ENCODE results near the gene SETD6. TPM values are rescaled to one million over a fixed set of nuclear protein-coding genes. Genes with fewer than 3 reads are reported as not detected.
A peak's percentile ranks its signal among the peaks of the same experiment; 100 is the strongest.
"Not testable (repeated sequence)": the region's sequence is repeated elsewhere in the genome, so short reads cannot be mapped to it uniquely, and the experiment has no call there.

Gene SETD6
- total and polyA plus RNA-seq, 4 donors, result 4.9 to 19.3 (median 13.7) TPM

GRCh38 chr16:58490065-58490464 lies 25.3 kb upstream of the SETD6 start:
- DNase-seq (peak in 1 of 2 donors; percentile 20), ATAC-seq (ENCODE audit: low FRiP score) (no peak)
- Histone ChIP-seq H3K4me1 (ENCODE audit: control insufficient read depth in 1 of 2, insufficient read depth in 2 of 2, low read length in 2 of 2) (no peaks in the 10 kb centered on the region), H3K27ac (ENCODE audit: low read depth in 1 of 2, low read length in 2 of 2) (no peak overlapping the region), H3K36me3 (ENCODE audit: control insufficient read depth in 1 of 2, insufficient read depth in 2 of 2, low read length in 1 of 2) (no peaks in the 10 kb centered on the region), H3K9me3 (ENCODE audit: control insufficient read depth, low read length) (no peaks in the 10 kb centered on the region), H3K27me3 (ENCODE audit: control insufficient read depth in 1 of 2, insufficient read depth in 2 of 2, low read length in 1 of 2) (no peaks in the 10 kb centered on the region), H3K4me3 (ENCODE audit: low read length in 2 of 2) (no peak overlapping the region)
- 95 to 96% methylated on average over 4 of the region's 4 CpGs for WGBS, 2 donors
- intact Hi-C loops (cut with DNase I), result loop anchor here in 1 of 2 donors (10.0 kb wide), 1 partner anchor 465 kb away; the partner anchor contains the start of gene MMP15

- peak; percentile 24 to 44 for DNase-seq
- not testable (repeated sequence) for ATAC-seq (ENCODE audit: low FRiP score); H3K4me1 ChIP-seq (ENCODE audit: control insufficient read depth in 1 of 2, insufficient read depth in 2 of 2, low read length in 2 of 2); H3K36me3 ChIP-seq (ENCODE audit: control insufficient read depth in 1 of 2, insufficient read depth in 2 of 2, low read length in 1 of 2); H3K4me3 ChIP-seq (ENCODE audit: low read length in 2 of 2); H3K27ac ChIP-seq (ENCODE audit: low read depth in 1 of 2, low read length in 2 of 2); H3K9me3 ChIP-seq (ENCODE audit: control insufficient read depth, low read length); H3K27me3 ChIP-seq (ENCODE audit: control insufficient read depth in 1 of 2, insufficient read depth in 2 of 2, low read length in 1 of 2)
- intact Hi-C loops (cut with DNase I), result loop anchor here in 1 of 2 donors (10.0 kb wide), 1 partner anchor 466 kb away; the partner anchor contains the start of gene MMP15
- 91 to 93% methylated on average over 8 of the region's 8 CpGs for WGBS, 2 donors
Observed at GRCh38 chr16:58490539-58490938, 24.8 kb upstream of the SETD6 start.

GRCh38 chr16:58492066-58492465 lies 23.3 kb upstream of the SETD6 start:
- Histone ChIP-seq H3K36me3 (ENCODE audit: control insufficient read depth in 1 of 2, insufficient read depth in 2 of 2, low read length in 1 of 2) (no peaks in the 10 kb centered on the region), H3K4me1 (ENCODE audit: control insufficient read depth in 1 of 2, insufficient read depth in 2 of 2, low read length in 2 of 2) (no peaks in the 10 kb centered on the region), H3K9me3 (ENCODE audit: control insufficient read depth, low read length) (no peaks in the 10 kb centered on the region), H3K4me3 (ENCODE audit: low read length in 2 of 2) (no peak overlapping the region), H3K27me3 (ENCODE audit: control insufficient read depth in 1 of 2, insufficient read depth in 2 of 2, low read length in 1 of 2) (no peaks in the 10 kb centered on the region), H3K27ac (ENCODE audit: low read depth in 1 of 2, low read length in 2 of 2) (no peak overlapping the region)
- ATAC-seq (ENCODE audit: low FRiP score) (no peak), DNase-seq (peak; percentile 29 to 41)
- intact Hi-C loops (cut with DNase I), result loop anchor here in 1 of 2 donors (10.0 kb wide), 1 partner anchor 467 kb away; the partner anchor contains the start of gene MMP15
- 68 to 72% methylated on average over 4 of the region's 4 CpGs for WGBS, 2 donors

- ATAC-seq (ENCODE audit: low FRiP score), result no peak
- 69 to 74% methylated on average over 5 of the region's 5 CpGs for WGBS, 2 donors
- H3K27me3 ChIP-seq (ENCODE audit: control insufficient read depth in 1 of 2, insufficient read depth in 2 of 2, low read length in 1 of 2), result no peaks in the 10 kb centered on the region
- no peaks in the 10 kb centered on the region for H3K4me1 ChIP-seq (ENCODE audit: control insufficient read depth in 1 of 2, insufficient read depth in 2 of 2, low read length in 2 of 2)
- peak; percentile 29 to 34 for DNase-seq
- H3K4me3 ChIP-seq (ENCODE audit: low read length in 2 of 2), result no peak overlapping the region
- H3K27ac ChIP-seq (ENCODE audit: low read depth in 1 of 2, low read length in 2 of 2), result no peak overlapping the region
- intact Hi-C loops (cut with DNase I), result loop anchor here in 1 of 2 donors (10.0 kb wide), 1 partner anchor 468 kb away; the partner anchor contains the start of gene MMP15
- no peaks in the 10 kb centered on the region for H3K9me3 ChIP-seq (ENCODE audit: control insufficient read depth, low read length)
- no peaks in the 10 kb centered on the region for H3K36me3 ChIP-seq (ENCODE audit: control insufficient read depth in 1 of 2, insufficient read depth in 2 of 2, low read length in 1 of 2)
Observed at GRCh38 chr16:58492735-58493134, 22.6 kb upstream of the SETD6 start.

- H3K9me3 ChIP-seq (ENCODE audit: control insufficient read depth, low read length), result no peaks in the 10 kb centered on the region
- no peaks in the 10 kb centered on the region for H3K4me1 ChIP-seq (ENCODE audit: control insufficient read depth in 1 of 2, insufficient read depth in 2 of 2, low read length in 2 of 2)
- no peak overlapping the region for H3K27ac ChIP-seq (ENCODE audit: low read depth in 1 of 2, low read length in 2 of 2)
- H3K27me3 ChIP-seq (ENCODE audit: control insufficient read depth in 1 of 2, insufficient read depth in 2 of 2, low read length in 1 of 2), result no peaks in the 10 kb centered on the region
- WGBS, 2 donors, result 82 to 84% methylated on average over 20 of the region's 20 CpGs
- DNase-seq, result peak; percentile 29 to 36
- intact Hi-C loops (cut with DNase I), result loop anchor here in 1 of 2 donors (10.0 kb wide), 1 partner anchor 469 kb away; the partner anchor contains the start of gene MMP15
- no peak overlapping the region for H3K4me3 ChIP-seq (ENCODE audit: low read length in 2 of 2)
- ATAC-seq (ENCODE audit: low FRiP score), result no peak
- no peaks in the 10 kb centered on the region for H3K36me3 ChIP-seq (ENCODE audit: control insufficient read depth in 1 of 2, insufficient read depth in 2 of 2, low read length in 1 of 2)
Observed at GRCh38 chr16:58493756-58494431, 21.4 kb upstream of the SETD6 start.

- no peaks in the 10 kb centered on the region for H3K27me3 ChIP-seq (ENCODE audit: control insufficient read depth in 1 of 2, insufficient read depth in 2 of 2, low read length in 1 of 2)
- intact Hi-C loops (cut with DNase I), result loop anchor here in 1 of 2 donors (10.0 kb wide), 1 partner anchor 470 kb away; the partner anchor contains the start of gene MMP15
- no peaks in the 10 kb centered on the region for H3K36me3 ChIP-seq (ENCODE audit: control insufficient read depth in 1 of 2, insufficient read depth in 2 of 2, low read length in 1 of 2)
- H3K27ac ChIP-seq (ENCODE audit: low read depth in 1 of 2, low read length in 2 of 2), result no peak overlapping the region
- no peaks in the 10 kb centered on the region for H3K4me1 ChIP-seq (ENCODE audit: control insufficient read depth in 1 of 2, insufficient read depth in 2 of 2, low read length in 2 of 2)
- H3K9me3 ChIP-seq (ENCODE audit: control insufficient read depth, low read length), result no peaks in the 10 kb centered on the region
- WGBS, 2 donors, result 0 to 1% methylated on average over 8 of the region's 8 CpGs
- no peak overlapping the region for H3K4me3 ChIP-seq (ENCODE audit: low read length in 2 of 2)
- DNase-seq, result peak; percentile 80 to 81
- peak; percentile 61 for ATAC-seq (ENCODE audit: low FRiP score)
Observed at GRCh38 chr16:58494981-58495520, 20.3 kb upstream of the SETD6 start.

- DNase-seq, result peak; percentile 44 to 76
- no peak overlapping the region for H3K27ac ChIP-seq (ENCODE audit: low read depth in 1 of 2, low read length in 2 of 2)
- no peak overlapping the region for H3K4me3 ChIP-seq (ENCODE audit: low read length in 2 of 2)
Observed at GRCh38 chr16:58495521-58496331, 19.6 kb upstream of the SETD6 start.

GRCh38 chr16:58497468-58497867 lies 17.8 kb upstream of the SETD6 start:
- Histone ChIP-seq H3K36me3 (ENCODE audit: control insufficient read depth in 1 of 2, insufficient read depth in 2 of 2, low read length in 1 of 2) (no peaks in the 10 kb centered on the region), H3K27ac (ENCODE audit: low read depth in 1 of 2, low read length in 2 of 2) (no peak overlapping the region), H3K4me1 (ENCODE audit: control insufficient read depth in 1 of 2, insufficient read depth in 2 of 2, low read length in 2 of 2) (no peaks in the 10 kb centered on the region), H3K4me3 (ENCODE audit: low read length in 2 of 2) (no peak overlapping the region), H3K27me3 (ENCODE audit: control insufficient read depth in 1 of 2, insufficient read depth in 2 of 2, low read length in 1 of 2) (no peaks in the 10 kb centered on the region), H3K9me3 (ENCODE audit: control insufficient read depth, low read length) (no peaks in the 10 kb centered on the region)
- WGBS, 2 donors, result 83 to 92% methylated on average over 2 of the region's 2 CpGs
- DNase-seq (no peak), ATAC-seq (ENCODE audit: low FRiP score) (no peak)
- intact Hi-C loops (cut with DNase I), result loop anchor here in 1 of 2 donors (10.0 kb wide), 1 partner anchor 473 kb away; the partner anchor contains the start of gene MMP15

More at GRCh38 chr16:58495521-58496331, 19.6 kb upstream of the SETD6 start:
- peak; percentile 1 for ATAC-seq (ENCODE audit: low FRiP score)
- 59% methylated on average over 24 of the region's 24 CpGs for WGBS, 2 donors
- H3K27me3 ChIP-seq (ENCODE audit: control insufficient read depth in 1 of 2, insufficient read depth in 2 of 2, low read length in 1 of 2), result no peaks in the 10 kb centered on the region
- H3K9me3 ChIP-seq (ENCODE audit: control insufficient read depth, low read length), result no peaks in the 10 kb centered on the region
- no peaks in the 10 kb centered on the region for H3K4me1 ChIP-seq (ENCODE audit: control insufficient read depth in 1 of 2, insufficient read depth in 2 of 2, low read length in 2 of 2)
- intact Hi-C loops (cut with DNase I), result loop anchor here in 1 of 2 donors (10.0 kb wide), 1 partner anchor 471 kb away; the partner anchor contains the start of gene MMP15
- H3K36me3 ChIP-seq (ENCODE audit: control insufficient read depth in 1 of 2, insufficient read depth in 2 of 2, low read length in 1 of 2), result no peaks in the 10 kb centered on the region

Measured in aorta (tissue), 5 donors.